Tibial artery (tissue), 4 donors: ENCODE results near the gene DDX20.

ENCODE experiments used
- DNase-seq, 2 donors: peaks; one replicate each; pipeline ENCODE4 v3.0.0-alpha.2; 2019
- H3K27ac ChIP-seq, 2 donors: fragments of 200-600 bp; sonication (generic) in 1 of 2; 1 replicate in 1 of 2; 2 replicates in 1 of 2; pipeline ENCODE4 v1.5.1; 2018 to 2019; ENCODE audit warnings: mild to moderate bottlenecking in 1 of 2
- H3K27me3 ChIP-seq, 2 donors: fragments of 200-600 bp; sonication (generic) in 1 of 2; one replicate each; pipeline versions ENCODE4 v1.5.1 to v1.6.0; 2016 to 2019
- H3K36me3 ChIP-seq, 3 donors: fragments of 200-600 bp; sonication (generic) in 2 of 3; one replicate each; pipeline ENCODE4 v1.5.1; 2016 to 2019; ENCODE audit warnings: mild to moderate bottlenecking in 2 of 3
- H3K4me1 ChIP-seq, 4 donors: fragments of 200-600 bp; sonication (generic) in 2 of 4; 1 replicate in 3 of 4; 2 replicates in 1 of 4; pipeline ENCODE4 v1.5.1; 2016 to 2019
- H3K4me3 ChIP-seq, 2 donors: fragments of 200-600 bp; sonication (generic) in 1 of 2; 1 replicate in 1 of 2; 2 replicates in 1 of 2; pipeline ENCODE4 v1.5.1; 2018 to 2019; ENCODE audit warnings: mild to moderate bottlenecking in 2 of 2
- H3K9me3 ChIP-seq, 3 donors: fragments of 200-600 bp; sonication (generic) in 1 of 3; one replicate each; pipeline ENCODE4 v1.5.1; 2016 to 2019
- CTCF ChIP-seq, 2 experiments: fragments of 200-600 bp in 1 of 2; fragments of 450-650 bp in 1 of 2; IDR thresholded peaks; one replicate each; pipeline ENCODE4 v1.5.1; 2017 to 2019; ENCODE audit warnings: antibody characterized with exemption in 2 of 2, mild to moderate bottlenecking in 1 of 2, moderate library complexity in 1 of 2
- intact Hi-C: fragments of 100-400 bp; cut with DNase I; formaldehyde crosslinking; loops from one replicate; pipeline ENCODE4 v1.15.0; 2023; ENCODE audit warnings: low total_unique reads

The DDX20 gene

DNA sequence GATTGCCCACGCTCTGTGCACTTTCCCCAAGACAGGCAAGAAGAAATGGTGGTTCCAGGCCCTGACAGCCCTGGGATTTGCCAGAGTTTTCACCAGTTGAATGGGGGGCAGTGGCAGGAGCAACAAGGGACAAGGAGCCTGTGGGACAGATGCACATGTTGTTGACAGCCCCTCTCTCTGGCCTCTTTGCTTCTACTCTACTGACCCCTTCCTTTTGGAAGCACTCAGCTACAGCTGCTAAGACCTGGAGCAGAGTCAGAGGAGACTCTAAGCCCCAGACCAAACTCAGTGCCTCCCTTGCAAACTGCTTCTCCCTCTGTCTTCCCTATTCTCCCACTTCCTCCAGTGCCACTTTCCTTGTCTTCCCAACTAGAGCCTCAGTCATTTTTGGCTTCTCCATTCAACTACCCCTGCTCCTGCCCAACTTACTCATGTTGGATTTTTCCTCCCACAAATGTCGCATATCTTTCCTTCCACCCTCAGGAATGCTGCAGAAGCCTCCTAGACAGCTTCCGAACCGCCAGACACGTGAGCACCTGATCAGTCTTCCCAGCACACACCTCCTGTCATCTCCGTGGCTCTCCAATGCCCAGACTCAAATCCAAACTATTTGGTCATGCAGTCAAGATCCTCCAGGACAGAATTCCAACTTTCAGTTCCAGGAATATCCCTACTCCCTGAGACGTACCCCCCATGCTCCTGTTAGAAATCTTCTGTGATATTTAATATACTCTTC lies 25.6 kb upstream of the DDX20 start:
- Histone ChIP-seq H3K4me1 (peaks cover 0 to 48% (median 19%) of the 10 kb centered on the region in 4 donors), H3K4me3 (no peak overlapping the region), H3K27me3 (no peaks in the 10 kb centered on the region), H3K27ac (no peak overlapping the region), H3K9me3 (no peaks in the 10 kb centered on the region), H3K36me3 (peaks cover 0 to 24% (median 12%) of the 10 kb centered on the region in 3 donors)
- intact Hi-C loops, result loop anchor here (10.0 kb wide), 1 partner anchor 225 kb away; the partner anchor contains the start of genes ADORA3 and TMIGD3
- no peak for TF ChIP-seq CTCF (IDR thresholded peaks at IDR 0.05)
- DNase-seq, result no peak

DNA sequence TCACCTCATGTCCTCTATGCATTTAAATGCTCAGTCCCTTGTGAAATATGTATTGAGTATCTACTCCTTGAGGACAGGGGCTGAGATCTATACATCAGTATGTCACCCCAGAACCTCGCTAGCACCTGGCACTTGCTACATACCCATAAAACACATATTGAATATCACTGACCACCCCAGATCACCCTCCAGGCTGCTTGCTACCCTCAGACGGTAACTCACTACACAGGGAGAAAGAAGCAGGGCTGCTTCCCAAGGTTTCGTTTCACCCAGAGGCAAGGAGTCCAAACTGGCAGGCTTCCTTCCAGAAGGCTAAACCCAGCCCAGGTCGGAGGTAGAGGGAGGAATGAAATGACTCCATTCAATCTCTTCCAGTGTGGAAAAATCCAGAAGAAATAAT lies 25.0 kb upstream of the DDX20 start:
- Histone ChIP-seq H3K27ac (no peak overlapping the region), H3K4me1 (peaks cover 0 to 49% (median 18%) of the 10 kb centered on the region in 4 donors)

DNA sequence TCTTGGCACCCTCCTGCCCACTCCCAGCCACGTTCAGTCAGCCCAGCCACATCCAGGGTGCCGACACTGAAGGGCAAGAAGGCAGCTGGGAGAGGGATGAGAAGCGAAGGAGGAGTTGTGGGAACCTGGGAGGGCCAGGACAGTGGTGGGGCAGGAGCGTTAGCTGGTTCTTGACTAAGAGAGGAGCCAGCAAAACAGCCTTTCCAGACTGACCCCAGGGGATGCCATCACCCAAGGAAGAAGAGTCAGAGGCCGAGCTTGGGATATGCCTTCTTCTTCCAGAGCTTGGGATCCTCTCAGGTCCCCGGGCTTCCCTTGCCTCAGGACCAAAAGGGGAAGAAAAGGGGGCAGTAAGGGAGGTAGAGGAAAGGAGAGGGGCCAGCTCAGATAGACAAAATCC lies 23.7 kb upstream of the DDX20 start:
- peaks cover 0 to 19% (median 8%) of the 10 kb centered on the region in 3 donors for H3K36me3 ChIP-seq
- no peak overlapping the region for H3K27ac ChIP-seq
- H3K4me3 ChIP-seq, result no peak overlapping the region
- intact Hi-C loops, result loop anchor here (10.0 kb wide), 1 partner anchor 227 kb away; the partner anchor contains the start of genes ADORA3 and TMIGD3
- no peak for DNase-seq
- TF ChIP-seq CTCF (IDR thresholded peaks at IDR 0.05), result no peak
- H3K27me3 ChIP-seq, result no peaks in the 10 kb centered on the region
- peaks cover 0 to 59% (median 22%) of the 10 kb centered on the region in 4 donors for H3K4me1 ChIP-seq
- no peaks in the 10 kb centered on the region for H3K9me3 ChIP-seq

More for the DNA sequence above, 25.0 kb upstream of the DDX20 start:
- intact Hi-C loops, result loop anchor here (10.0 kb wide), 1 partner anchor 226 kb away; the partner anchor contains the start of genes ADORA3 and TMIGD3
- no peak for DNase-seq
- Histone ChIP-seq H3K27me3 (no peaks in the 10 kb centered on the region), H3K4me3 (no peak overlapping the region), H3K36me3 (peaks cover 0 to 24% (median 12%) of the 10 kb centered on the region in 3 donors), H3K9me3 (no peaks in the 10 kb centered on the region)
- no peak for TF ChIP-seq CTCF (IDR thresholded peaks at IDR 0.05)

- no peak for TF ChIP-seq CTCF (IDR thresholded peaks at IDR 0.05)
- peaks cover 0 to 11% (median under 1%) of the 10 kb centered on the region in 3 donors for H3K36me3 ChIP-seq
- H3K27ac ChIP-seq, result peak overlapping the region in 1 of 2 donors; percentile 60
- H3K4me1 ChIP-seq, result peaks cover 0 to 66% (median 29%) of the 10 kb centered on the region in 4 donors
- no peaks in the 10 kb centered on the region for H3K9me3 ChIP-seq
- intact Hi-C loops, result loop anchor here (10.0 kb wide), 1 partner anchor 228 kb away; the partner anchor contains the start of genes ADORA3 and TMIGD3
- no peaks in the 10 kb centered on the region for H3K27me3 ChIP-seq
- DNase-seq, result no peak
- H3K4me3 ChIP-seq, result no peak overlapping the region
Measured at GRCh38 chr1:111732718-111733117, 23.0 kb upstream of the DDX20 start.

DNA sequence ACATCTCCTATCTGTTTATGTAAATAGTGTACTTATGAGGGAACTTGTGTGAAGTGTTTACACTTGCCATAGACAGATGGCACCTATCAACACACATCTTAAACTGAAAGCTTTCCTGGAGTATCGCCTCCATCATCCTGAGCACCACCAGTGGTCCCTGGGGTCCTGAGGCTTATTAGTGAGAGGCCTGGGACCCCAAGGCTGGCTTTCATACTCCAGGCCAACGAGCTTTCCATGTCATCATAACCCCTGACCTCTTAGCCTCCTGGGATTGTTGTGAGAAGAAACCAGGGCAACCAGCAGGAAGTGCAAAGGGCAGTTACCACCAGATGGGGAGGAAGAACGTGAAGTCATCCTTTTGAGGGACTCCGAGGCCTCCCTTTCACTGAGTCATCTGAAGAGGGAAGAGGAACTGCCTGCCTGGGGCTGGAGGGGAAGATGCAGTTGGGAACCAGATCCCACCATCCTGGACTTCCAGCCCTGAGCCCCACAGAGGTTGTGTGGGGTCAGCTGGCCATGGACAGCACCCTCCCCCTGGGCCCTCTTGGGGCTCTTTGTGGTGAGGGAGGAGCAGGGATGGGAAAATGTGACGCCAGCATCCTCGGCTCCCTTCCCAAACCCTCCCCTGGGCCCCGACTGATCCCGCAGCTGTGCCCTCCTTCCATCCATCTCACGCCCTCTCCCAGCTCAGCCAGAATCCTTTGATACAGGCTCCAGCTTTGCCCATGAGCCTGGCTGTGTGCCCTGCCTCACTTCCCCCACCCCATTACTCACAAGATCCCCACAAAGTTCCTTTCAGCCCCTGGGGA lies 22.3 kb upstream of the DDX20 start:
- peaks cover 0 to 10% (median 0%) of the 10 kb centered on the region in 3 donors for H3K36me3 ChIP-seq
- H3K4me3 ChIP-seq, result no peak overlapping the region
- DNase-seq, result peak in 1 of 2 donors; percentile 46
- H3K9me3 ChIP-seq, result no peaks in the 10 kb centered on the region
- peak overlapping the region; percentile 29 to 60 for H3K27ac ChIP-seq
- intact Hi-C loops, result loop anchor here (10.0 kb wide), 1 partner anchor 229 kb away; the partner anchor contains the start of genes ADORA3 and TMIGD3
- TF ChIP-seq CTCF (IDR thresholded peaks at IDR 0.05), result no peak
- H3K27me3 ChIP-seq, result no peaks in the 10 kb centered on the region
- peaks cover 0 to 71% (median 35%) of the 10 kb centered on the region in 4 donors for H3K4me1 ChIP-seq
